ENCODE data around the gene DPP6. TPM values are rescaled to one million over a fixed set of nuclear protein-coding genes. Genes with fewer than 3 reads are reported as not detected.

Gene DPP6
- total and polyA plus RNA-seq, 12 donors: 0.07 to 2.1 (median 0.16) TPM; not detected in 4

DNA sequence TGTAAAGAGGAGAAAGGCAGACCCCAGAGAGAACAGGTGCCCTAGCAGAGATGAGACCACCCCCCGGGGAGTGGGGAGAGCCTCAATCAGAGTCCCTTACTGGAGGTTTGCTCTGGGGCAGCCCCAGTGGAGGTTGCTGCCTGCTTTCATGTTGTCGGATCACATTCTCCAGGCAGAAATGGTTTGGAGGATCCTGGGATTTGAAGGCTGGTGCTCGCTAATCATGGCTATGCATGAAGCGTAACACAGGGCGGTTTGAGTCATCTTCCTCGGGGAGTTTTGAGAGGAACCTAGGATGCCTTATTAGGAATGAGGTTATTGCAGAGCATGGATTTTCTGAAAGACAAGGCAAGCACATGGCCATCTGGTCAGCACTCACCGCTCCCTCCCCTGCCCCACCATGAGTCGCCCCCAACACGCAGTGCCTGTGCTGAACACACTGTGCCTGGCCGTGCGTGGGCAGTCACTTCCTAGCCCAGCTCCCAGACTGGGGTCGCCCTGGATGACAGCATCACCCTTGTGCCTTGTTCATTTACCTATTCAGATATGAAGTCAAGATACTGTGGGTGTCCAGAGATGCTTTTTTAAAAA lies 319.9 kb downstream of the DPP6 start:
- ATAC-seq (no peak), DNase-seq (no peak)
- Histone ChIP-seq H3K36me3 (no peaks in the 10 kb centered on the region), H3K4me3 (no peak overlapping the region), H3K9me3 (peaks cover 0 to 2% (median 0%) of the 10 kb centered on the region in 11 donors), H3K27ac (no peak overlapping the region), H3K27me3 (no peaks in the 10 kb centered on the region), H3K4me1 (no peaks in the 10 kb centered on the region)
- intact Hi-C loops (cut with DNase I): no loop called here
- 70 to 73% methylated on average over 12 of the region's 12 CpGs for WGBS, 2 donors
- TF ChIP-seq, protein P1, sequence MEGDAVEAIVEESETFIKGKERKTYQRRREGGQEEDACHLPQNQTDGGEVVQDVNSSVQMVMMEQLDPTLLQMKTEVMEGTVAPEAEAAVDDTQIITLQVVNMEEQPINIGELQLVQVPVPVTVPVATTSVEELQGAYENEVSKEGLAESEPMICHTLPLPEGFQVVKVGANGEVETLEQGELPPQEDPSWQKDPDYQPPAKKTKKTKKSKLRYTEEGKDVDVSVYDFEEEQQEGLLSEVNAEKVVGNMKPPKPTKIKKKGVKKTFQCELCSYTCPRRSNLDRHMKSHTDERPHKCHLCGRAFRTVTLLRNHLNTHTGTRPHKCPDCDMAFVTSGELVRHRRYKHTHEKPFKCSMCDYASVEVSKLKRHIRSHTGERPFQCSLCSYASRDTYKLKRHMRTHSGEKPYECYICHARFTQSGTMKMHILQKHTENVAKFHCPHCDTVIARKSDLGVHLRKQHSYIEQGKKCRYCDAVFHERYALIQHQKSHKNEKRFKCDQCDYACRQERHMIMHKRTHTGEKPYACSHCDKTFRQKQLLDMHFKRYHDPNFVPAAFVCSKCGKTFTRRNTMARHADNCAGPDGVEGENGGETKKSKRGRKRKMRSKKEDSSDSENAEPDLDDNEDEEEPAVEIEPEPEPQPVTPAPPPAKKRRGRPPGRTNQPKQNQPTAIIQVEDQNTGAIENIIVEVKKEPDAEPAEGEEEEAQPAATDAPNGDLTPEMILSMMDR (IDR thresholded peaks at IDR 0.05): no peak

DNA sequence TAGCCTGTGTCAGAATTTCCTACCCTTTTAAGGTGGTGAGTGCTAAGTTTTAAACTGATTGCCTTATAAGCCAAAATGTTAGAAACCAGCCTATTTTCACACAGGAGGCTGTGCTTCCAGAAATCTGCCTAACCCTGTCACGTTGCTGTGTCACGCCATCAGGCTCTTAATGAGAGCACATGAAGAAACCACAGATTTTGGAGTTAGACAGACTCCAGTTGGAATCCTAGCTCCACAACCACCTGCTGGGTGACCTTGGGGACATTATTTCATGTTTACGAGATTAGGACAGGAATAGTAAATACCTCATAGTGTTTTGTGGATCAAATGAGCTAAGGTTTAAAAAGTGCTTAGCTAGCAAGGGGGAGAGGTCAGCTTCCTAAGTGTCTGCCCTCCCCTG lies 321.8 kb downstream of the DPP6 start:
- H3K27me3 ChIP-seq: no peaks in the 10 kb centered on the region
- H3K27ac ChIP-seq: no peak overlapping the region
- DNase-seq: no peak
- ATAC-seq: no peak
- no peaks in the 10 kb centered on the region for H3K4me1 ChIP-seq
- H3K4me3 ChIP-seq: no peak overlapping the region
- WGBS, 2 donors: 72 to 76% methylated on average over 3 of the region's 3 CpGs
- H3K9me3 ChIP-seq: peaks cover 0 to 4% (median 0%) of the 10 kb centered on the region in 11 donors
- TF ChIP-seq, protein P1 (IDR thresholded peaks at IDR 0.05): no peak
- intact Hi-C loops (cut with DNase I): no loop called here
- H3K36me3 ChIP-seq: no peaks in the 10 kb centered on the region

DNA sequence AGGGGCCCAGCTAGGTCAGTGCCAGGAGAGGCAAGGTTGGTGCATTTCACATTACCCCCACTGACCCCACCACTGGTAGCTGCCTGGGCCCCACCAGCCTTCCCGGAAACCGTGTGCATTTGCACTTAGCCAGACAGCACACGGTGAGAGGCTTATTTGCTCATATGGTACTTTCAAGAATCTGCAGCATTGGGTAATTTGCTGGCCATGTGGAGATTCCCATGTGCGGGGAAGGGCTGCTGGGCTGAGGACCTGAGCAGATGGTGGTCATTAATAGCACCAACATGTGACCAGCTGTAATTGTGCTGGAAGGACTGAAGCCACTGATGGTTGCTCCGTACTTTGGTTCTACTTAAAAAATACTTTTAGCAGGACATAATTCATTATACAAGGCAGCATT lies 323.8 kb downstream of the DPP6 start:
- Histone ChIP-seq H3K4me1 (peaks cover 0 to 6% (median 0%) of the 10 kb centered on the region in 9 donors), H3K4me3 (no peak overlapping the region), H3K27me3 (no peaks in the 10 kb centered on the region), H3K9me3 (peaks cover 0 to 4% (median 0%) of the 10 kb centered on the region in 11 donors), H3K27ac (no peak overlapping the region), H3K36me3 (no peaks in the 10 kb centered on the region)
- ATAC-seq: no peak
- TF ChIP-seq, protein P1 (IDR thresholded peaks at IDR 0.05): no peak
- DNase-seq: no peak
- WGBS, 2 donors: 86 to 90% methylated on average over 5 of the region's 5 CpGs
- intact Hi-C loops (cut with DNase I): no loop called here

DNA sequence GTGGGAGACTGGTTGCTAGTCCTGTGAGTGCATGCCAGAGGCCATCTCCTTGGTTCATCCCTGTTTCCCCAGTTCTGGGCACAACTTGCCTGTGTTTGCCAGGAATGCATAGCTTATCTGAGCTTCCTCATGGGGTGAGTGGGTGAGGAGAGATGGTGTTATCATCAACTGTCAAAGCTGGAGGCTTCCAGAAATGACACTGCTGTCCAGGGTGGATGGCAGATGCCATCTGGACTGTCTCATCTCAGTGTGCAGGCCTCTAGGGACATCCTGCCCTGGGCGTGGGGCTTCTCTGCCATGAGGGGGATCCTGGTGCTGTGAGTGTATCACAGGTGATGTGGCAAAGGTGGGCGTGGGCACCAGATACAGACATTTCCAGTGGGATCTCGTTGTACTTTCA lies 328.6 kb downstream of the DPP6 start:
- Histone ChIP-seq H3K4me3 (no peak overlapping the region), H3K27ac (no peak overlapping the region), H3K27me3 (no peaks in the 10 kb centered on the region), H3K4me1 (peaks cover 0 to 6% (median 0%) of the 10 kb centered on the region in 9 donors), H3K36me3 (no peaks in the 10 kb centered on the region), H3K9me3 (peaks cover 0 to 14% (median 0%) of the 10 kb centered on the region in 11 donors)
- TF ChIP-seq, protein P1 (IDR thresholded peaks at IDR 0.05): no peak
- ATAC-seq (peak; percentile 42 to 88 (median 66)), DNase-seq (peak in 1 of 2 donors; percentile 5)
- intact Hi-C loops (cut with DNase I): no loop called here
- 43 to 47% methylated on average over 3 of the region's 3 CpGs for WGBS, 2 donors
